OCI-LY3 (cell line): ENCODE data around the gene FGD4.
"Not testable (repeated sequence)": the region's sequence is repeated elsewhere in the genome, so short reads cannot be mapped to it uniquely, and the experiment has no call there.

ENCODE experiments used
- H2AFZ ChIP-seq: fragments of 200-600, 300-600 bp; shearing (Covaris generic); 2 replicates; pipeline ENCODE4 v1.6.0; 2014; ENCODE audit warnings: antibody characterized with exemption, low read depth, low read length
- H3K27ac ChIP-seq: fragments of 200-600, 300-600 bp; sonication (generic); 2 replicates; pipeline ENCODE4 v1.5.1; 2014; ENCODE audit warnings: mild to moderate bottlenecking, low read length, moderate library complexity, mixed read lengths
- H3K27me3 ChIP-seq: fragments of 200-600, 300-600 bp; sonication (generic); 2 replicates; pipeline ENCODE4 v1.6.1; 2014; ENCODE audit warnings: low read depth, low read length, mixed read lengths
- H3K36me3 ChIP-seq: fragments of 200-600, 300-600 bp; sonication (generic); replicated peaks from 2 replicates; pipeline ENCODE3; 2014; ENCODE audit warnings: low read depth, low read length, mixed read lengths
- H3K4me1 ChIP-seq: fragments of 300-600, 200-600 bp; sonication (generic); 2 replicates; pipeline ENCODE4 v1.6.1; 2014; ENCODE audit warnings: low read length, mixed read lengths
- H3K4me2 ChIP-seq: fragments of 200-600, 300-600 bp; sonication (generic); 2 replicates; pipeline ENCODE4 v1.6.1; 2014; ENCODE audit warnings: low read length, mixed read lengths
- H3K4me3 ChIP-seq: fragments of 300-600, 200-600 bp; sonication (generic); 2 replicates; pipeline ENCODE4 v1.5.1; 2014; ENCODE audit warnings: antibody characterized with exemption, mild to moderate bottlenecking, low read length, moderate library complexity
- H3K79me2 ChIP-seq: fragments of 300-600, 200-600 bp; shearing (Covaris generic); 2 replicates; pipeline ENCODE4 v1.6.1; 2014; ENCODE audit warnings: mild to moderate bottlenecking, low read length, mixed read lengths
- H3K9ac ChIP-seq: fragments of 300-600, 200-600 bp; shearing (Covaris generic); 2 replicates; pipeline ENCODE4 v1.6.0; 2014; ENCODE audit warnings: mild to moderate bottlenecking, low read length, moderate library complexity
- H3K9me3 ChIP-seq: fragments of 200-600, 300-600 bp; shearing (Covaris generic); 2 replicates; pipeline ENCODE4 v1.6.1; 2014; ENCODE audit warnings: low read length, mixed read lengths; ENCODE audit not compliant: insufficient read depth
- H4K20me1 ChIP-seq: fragments of 200-600, 300-600 bp; sonication (generic); 2 replicates; pipeline ENCODE4 v1.6.1; 2016; ENCODE audit warnings: low read length, mixed read lengths; ENCODE audit not compliant: insufficient read depth
- EZH2phosphoT487 ChIP-seq: fragments of 200-600 bp; shearing (Covaris generic); IDR thresholded peaks from 2 replicates; pipeline ENCODE4 v1.6.1; 2018; ENCODE audit warnings: antibody characterized with exemption, mixed run types, low read depth
- TF ChIP-seq, protein P1 (sequence below): fragments of 200-600, 300-600 bp; sonication (generic); IDR thresholded peaks from 2 replicates; pipeline ENCODE4 v1.5.1; 2014; ENCODE audit warnings: antibody characterized with exemption, low read length, low read depth

Gene FGD4

DNA sequence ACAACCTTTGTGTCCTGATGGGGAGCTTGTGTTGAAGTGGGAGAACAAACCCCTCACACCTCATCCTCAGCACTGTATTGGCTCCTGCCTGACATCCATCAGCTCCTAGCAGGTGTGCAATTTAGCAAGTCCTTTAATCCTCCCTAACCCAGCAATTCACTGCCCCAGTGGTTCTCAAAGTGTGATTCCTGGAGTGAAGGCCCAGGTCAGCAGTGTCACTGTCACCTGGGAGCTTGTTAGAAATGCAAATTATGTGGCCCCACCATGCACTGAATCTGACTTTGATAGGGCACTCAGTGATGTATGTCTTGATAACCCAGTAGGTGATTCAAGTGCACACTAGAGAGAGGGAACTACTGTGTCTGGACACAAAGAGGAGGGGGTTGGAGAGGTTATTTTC lies 133.6 kb downstream of the FGD4 start:
- H3K9me3 ChIP-seq: no peaks in the 10 kb centered on the region
- no peak overlapping the region for H3K27ac ChIP-seq
- H3K27me3 ChIP-seq: no peaks in the 10 kb centered on the region
- no peak overlapping the region for H3K4me2 ChIP-seq
- no peak overlapping the region for H3K9ac ChIP-seq
- H3K36me3 ChIP-seq: no peaks in the 10 kb centered on the region
- no peaks in the 10 kb centered on the region for H3K79me2 ChIP-seq
- H4K20me1 ChIP-seq: no peaks in the 10 kb centered on the region
- peaks cover 32% of the 10 kb centered on the region for H3K4me1 ChIP-seq
- TF ChIP-seq, protein P1, sequence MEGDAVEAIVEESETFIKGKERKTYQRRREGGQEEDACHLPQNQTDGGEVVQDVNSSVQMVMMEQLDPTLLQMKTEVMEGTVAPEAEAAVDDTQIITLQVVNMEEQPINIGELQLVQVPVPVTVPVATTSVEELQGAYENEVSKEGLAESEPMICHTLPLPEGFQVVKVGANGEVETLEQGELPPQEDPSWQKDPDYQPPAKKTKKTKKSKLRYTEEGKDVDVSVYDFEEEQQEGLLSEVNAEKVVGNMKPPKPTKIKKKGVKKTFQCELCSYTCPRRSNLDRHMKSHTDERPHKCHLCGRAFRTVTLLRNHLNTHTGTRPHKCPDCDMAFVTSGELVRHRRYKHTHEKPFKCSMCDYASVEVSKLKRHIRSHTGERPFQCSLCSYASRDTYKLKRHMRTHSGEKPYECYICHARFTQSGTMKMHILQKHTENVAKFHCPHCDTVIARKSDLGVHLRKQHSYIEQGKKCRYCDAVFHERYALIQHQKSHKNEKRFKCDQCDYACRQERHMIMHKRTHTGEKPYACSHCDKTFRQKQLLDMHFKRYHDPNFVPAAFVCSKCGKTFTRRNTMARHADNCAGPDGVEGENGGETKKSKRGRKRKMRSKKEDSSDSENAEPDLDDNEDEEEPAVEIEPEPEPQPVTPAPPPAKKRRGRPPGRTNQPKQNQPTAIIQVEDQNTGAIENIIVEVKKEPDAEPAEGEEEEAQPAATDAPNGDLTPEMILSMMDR: no peak
- TF ChIP-seq EZH2phosphoT487: no peak
- H3K4me3 ChIP-seq: no peak overlapping the region
- no peak overlapping the region for H2AFZ ChIP-seq

GRCh38 chr12:32533506-32533905 lies 134.1 kb downstream of the FGD4 start:
- not testable (repeated sequence) for H3K36me3 ChIP-seq, H3K9ac ChIP-seq, H3K27me3 ChIP-seq, H4K20me1 ChIP-seq, H2AFZ ChIP-seq, H3K4me3 ChIP-seq, H3K27ac ChIP-seq, H3K79me2 ChIP-seq, H3K9me3 ChIP-seq
- Histone ChIP-seq H3K4me1 (peaks cover 32% of the 10 kb centered on the region), H3K4me2 (peak overlapping the region; percentile 80)

DNA sequence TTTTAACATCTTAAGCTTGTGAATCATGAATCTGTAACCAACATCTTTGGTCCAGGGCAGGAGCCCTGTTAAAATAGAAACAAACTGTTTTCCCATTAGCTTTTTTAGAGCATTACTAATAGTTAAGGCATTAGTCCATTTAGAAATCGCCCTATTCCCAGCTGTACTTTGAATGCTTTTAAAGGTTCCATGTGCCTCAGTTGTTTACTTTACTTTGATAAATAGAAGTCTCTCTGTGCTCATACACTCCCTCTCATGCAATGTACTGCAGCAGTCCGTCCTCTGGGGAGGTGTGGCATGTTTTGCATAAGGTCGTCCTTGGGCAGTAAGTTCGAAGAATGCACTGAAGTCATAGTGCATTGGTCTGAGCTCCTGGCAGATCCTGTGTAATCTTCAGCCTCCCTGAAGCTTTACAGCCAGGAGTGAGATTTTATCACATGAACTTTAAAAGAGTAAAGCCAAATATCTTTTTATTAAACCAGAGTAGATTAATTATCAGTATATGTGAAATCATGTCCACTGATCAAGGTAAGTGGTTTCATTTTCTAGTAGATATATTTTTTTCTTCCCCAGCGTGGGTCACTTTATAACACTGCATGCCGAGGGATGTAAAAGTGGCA lies 134.7 kb downstream of the FGD4 start:
- Histone ChIP-seq H3K36me3 (no peaks in the 10 kb centered on the region), H4K20me1 (no peaks in the 10 kb centered on the region), H2AFZ (peak overlapping the region; percentile 9; the same call in 1 of the 2 replicates), H3K4me1 (peaks cover 32% of the 10 kb centered on the region), H3K79me2 (no peaks in the 10 kb centered on the region), H3K27ac (no peak overlapping the region), H3K4me3 (peak overlapping the region; percentile 71), H3K4me2 (peak overlapping the region; percentile 80), H3K9me3 (no peaks in the 10 kb centered on the region), H3K9ac (peak overlapping the region; percentile 46), H3K27me3 (no peaks in the 10 kb centered on the region)
- no peak for TF ChIP-seq EZH2phosphoT487
- TF ChIP-seq, protein P1: no peak

GRCh38 chr12:32534698-32535097 lies 135.3 kb downstream of the FGD4 start:
- Histone ChIP-seq H2AFZ (peak overlapping the region; percentile 9; the same call in 1 of the 2 replicates), H3K27me3 (no peaks in the 10 kb centered on the region), H3K4me1 (peaks cover 32% of the 10 kb centered on the region), H3K36me3 (no peaks in the 10 kb centered on the region), H3K79me2 (no peaks in the 10 kb centered on the region), H4K20me1 (no peaks in the 10 kb centered on the region), H3K9ac (peak overlapping the region; percentile 46), H3K27ac (no peak overlapping the region), H3K4me2 (peak overlapping the region; percentile 80), H3K4me3 (peak overlapping the region; percentile 71), H3K9me3 (no peaks in the 10 kb centered on the region)
- no peak for TF ChIP-seq EZH2phosphoT487
- TF ChIP-seq, protein P1: no peak
